Stimulated activated CD4-positive, alpha-beta T cell treated with anti-CD3 and anti-CD28 coated beads, Interleukin-15, amount 100 ng/mL, for 48 hours (primary cell): ENCODE results near the gene NUPR1.
"Not testable (repeated sequence)": the region's sequence is repeated elsewhere in the genome, so short reads cannot be mapped to it uniquely, and the experiment has no call there.

Experiments used
- DNase-seq, 2 donors: peaks; one replicate each; pipeline ENCODE4 v3.0.0-alpha.2; 2020; ENCODE audit warnings: low read depth in 2 of 2

The NUPR1 gene

DNA sequence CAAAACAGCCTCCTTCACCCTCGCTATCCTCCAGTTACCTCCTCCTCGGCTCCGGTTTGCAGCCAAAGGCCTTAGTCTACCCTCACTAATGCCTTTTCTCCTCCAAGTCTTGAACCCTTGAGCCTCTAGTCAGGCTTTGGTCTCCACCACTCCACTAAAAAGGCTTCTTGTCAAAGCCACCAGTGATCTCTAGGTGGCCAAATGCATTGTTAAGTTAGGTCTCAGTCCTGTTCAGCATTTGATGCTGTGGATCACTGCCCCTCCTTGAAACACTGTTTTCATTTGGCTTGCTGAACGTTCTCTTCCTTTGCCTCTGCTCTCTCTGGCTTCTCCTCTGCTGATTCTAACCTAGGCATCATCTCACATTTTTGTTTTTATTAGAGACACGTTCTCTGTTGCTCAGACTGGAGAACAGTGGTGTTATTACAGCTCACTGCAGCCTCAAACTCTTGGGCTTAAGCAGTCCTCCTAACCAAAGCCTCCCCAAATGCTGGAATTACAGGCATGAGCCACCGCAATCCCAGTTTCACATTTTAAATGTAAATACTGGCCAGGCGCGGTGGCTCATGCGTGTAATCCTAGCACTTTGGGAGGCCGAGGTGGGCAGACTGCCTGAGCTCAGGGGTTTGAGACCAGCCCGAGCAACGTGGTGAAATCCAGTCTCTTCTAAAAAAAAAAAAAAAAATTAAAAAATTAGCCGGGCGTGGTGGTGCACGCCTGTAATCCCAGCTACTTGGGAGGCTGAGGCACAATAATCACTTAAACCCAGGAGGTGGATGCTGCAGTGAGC lies 16.1 kb upstream of the NUPR1 start:
- DNase-seq = no peak

DNA sequence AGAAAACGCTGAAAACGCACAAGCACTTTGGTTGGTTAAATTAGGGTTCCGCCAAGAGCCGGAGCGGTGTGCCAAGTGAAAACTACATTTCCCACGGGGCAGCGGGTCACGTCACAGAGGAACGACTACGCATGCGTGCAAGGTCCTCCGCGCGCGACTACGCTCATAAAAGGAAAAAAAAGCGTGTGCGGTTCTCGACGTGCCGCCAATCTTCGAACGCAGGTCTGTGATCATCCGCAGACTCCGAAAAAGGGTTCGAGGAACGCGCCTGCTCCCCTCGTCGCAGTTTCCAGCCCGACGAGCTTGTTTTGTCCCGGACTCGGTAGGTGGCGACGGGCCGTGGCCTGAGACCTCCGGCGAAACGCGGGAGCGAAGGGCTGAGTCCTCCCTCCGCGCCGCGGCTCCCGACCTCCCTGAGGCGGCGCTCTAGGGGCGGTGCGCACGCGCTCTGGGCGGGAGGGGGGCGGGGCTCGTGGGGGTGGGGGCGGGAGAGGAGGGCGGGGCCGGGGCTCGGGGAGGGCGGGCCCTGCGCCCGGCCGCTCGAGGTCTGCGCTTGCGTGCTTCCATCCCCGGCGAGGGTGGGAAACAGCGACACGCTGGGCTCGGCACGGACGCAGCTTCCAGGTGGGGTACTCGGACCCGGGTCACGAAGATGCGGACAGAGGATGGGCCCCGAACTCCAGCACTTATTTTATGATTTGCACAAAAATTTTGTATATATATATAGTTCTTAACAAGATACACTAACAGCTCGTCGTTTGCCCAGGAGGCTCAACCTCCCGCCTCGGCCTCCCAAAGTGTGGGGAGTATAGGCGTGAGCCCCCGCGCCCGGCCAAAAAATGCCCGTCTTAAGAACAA lies 15.2 kb upstream of the NUPR1 start, which contains the start of gene SGF29:
Gene SGF29, plus strand, starts transcription at position 145 of the 858 bp plus-strand sequence. CDS start 27,150 bp downstream, outside the sequence.
- peak; percentile 88 to 89 for DNase-seq

DNA sequence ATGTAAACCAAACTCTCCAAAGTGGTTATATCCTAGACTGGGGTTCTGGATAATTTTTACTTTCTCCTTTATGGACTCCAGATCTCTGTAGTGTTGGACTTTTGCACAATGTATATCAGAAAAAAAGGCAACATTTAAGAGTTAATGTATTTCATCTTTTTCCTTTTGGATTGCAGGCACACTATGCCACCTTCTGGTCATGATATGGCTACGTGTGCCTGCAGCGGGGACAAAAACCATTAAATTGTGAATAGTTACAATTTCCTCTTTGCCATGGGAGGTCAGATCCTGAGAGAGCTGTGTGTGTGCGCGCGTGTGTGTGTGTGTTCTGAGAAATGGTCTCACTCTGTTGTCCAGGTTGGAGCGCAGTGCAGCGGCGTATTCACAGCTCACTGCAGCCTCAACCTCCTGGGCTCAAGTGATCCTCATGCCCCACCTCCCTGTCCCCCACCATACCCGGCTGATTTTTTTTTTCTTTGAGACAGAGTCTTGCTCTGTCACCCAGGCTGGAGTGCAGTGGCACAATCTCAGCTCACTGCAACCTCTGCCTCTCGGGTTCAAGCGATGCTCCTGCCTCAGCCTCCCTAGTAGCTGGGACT lies 10.6 kb upstream of the NUPR1 start:
- DNase-seq = no peak

DNA sequence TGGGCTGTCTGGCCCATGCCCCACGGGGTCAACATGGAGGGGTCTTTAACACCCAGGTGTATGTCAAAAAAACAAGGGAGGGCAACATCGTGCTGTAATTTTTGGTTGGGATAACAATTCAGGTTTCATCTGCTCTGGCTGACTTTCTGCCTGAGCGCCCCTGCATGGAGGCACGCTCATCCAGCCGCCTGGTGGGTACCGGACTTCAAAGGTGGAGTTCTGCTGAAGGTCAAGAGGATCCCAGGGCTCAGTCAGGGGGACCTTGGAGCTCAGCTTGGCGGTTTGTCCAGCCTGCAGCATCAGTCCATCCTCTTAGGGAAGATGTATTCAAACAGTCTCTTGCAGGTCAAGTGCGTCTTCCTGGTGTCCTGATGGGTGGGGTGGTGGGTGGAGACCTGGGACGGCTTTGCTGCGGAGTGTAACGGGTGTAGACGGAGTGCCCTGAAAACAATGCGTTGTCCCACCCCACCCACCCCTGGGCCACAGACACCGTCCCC lies 9.6 kb upstream of the NUPR1 start:
- DNase-seq = no peak

DNA sequence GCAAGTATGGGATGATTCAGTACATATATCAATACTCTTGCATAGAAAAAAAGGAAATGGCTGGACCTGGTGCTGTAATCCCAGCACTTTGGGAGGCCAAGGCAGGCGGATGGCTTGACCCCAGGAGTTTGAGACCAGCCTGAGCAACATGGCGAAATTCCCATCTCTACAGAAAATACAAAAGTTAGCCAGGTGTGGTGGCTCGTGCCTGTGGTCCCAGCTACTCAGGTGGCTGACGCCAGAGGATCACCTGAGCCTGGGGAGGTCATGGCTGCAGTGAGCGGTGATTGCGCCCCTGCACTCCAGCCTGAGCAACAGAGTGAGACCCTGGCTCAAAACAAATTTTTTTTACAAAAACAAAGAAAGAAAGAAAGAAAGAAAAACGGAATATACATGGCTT lies 7.9 kb upstream of the NUPR1 start:
- DNase-seq = no peak

DNA sequence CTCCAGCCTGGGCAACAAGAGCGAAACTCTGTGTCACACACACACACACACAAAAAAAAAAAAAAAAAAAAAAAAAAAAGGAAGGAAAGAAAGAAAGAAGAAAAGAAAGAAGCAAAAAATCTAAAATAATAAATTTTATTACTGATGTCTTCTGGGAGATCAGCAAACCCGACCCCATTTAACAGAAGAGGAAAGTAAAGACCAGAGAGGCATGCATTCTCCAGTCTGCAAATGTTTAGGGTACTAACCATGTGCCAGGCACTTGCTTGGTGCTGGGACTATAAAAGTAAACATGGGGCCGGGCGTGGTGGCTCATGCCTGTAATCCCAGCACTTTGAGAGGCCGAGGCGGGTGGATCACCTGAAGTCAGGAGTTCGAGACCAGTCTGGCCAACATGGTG lies 7.2 kb upstream of the NUPR1 start:
- DNase-seq = not testable (repeated sequence)

DNA sequence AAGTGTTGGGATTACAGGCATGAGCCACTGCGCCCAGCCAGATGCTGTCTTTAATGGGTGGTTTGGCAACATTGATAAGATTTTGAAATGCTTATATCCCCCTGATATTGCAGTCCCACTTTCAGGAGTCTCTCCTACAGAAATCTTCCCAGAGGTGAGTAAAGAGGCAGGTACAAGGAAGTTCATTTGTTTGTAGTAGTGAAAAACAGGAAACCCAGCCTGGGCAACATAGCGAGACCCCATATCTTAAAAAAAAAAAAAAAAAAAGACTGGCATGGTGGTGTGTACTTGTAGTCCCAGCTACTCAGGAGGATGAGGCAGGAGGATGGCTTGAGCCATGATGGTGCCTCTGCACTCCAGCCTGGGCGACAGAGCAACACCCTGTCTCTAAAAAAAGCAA lies 6.2 kb upstream of the NUPR1 start:
- no peak for DNase-seq

DNA sequence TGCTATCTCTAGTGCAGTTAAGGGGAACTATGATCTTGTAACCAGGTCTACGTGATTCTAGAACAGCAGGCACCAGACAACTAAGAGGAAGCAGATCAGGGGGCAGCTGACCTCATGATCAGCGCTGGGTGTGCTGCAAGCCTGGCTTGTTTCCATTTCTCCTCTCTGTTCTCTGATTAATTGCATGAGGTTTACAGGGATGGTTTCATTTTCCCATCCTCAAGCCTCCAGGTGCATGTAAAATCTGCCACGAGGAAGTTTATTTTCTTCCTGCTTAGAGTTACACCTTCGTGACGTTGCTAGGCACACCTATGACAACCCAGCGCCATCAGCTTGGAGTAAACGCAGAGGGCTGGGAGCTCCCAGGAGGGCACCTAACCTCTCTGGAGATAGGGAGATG lies 4.3 kb upstream of the NUPR1 start:
- DNase-seq = no peak

DNA sequence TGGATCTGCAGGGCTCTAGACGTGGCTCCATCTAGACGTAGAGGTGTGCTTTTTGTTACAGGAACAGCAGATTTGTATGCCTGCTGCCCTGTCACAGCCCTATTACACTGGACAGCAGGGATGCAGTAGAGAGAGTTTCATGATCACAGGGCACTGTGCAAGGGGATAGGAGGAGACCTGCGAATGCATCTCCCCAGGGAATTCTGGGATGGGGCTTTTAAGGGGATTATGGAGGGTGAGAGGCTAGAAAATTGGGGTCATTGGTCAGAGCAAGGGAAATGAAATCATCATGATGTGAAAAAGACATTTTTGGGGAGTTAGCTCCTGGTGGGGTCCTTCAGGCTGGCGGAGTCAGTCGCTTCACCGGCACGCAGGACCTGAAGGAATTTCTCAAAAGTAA lies 3.9 kb upstream of the NUPR1 start:
- no peak for DNase-seq

DNA sequence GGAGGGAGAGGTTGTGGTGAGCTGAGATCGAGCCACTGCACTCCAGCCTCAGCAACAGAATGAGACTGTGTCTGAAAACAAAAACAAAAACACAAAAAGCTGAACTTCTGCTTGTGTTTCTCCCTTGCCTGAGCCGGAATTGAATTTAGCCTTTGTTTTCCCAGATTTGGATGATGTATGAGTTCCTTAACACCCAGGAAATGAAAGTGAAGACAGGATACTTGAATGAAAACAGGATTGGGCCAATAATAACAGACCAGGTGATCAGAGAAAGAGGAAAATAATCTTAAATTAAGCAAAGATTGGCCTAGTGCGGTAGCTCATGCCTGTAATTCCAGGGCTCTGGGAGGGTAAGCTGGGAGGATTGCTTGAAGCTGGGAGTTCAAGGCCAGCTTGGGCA lies 1.6 kb upstream of the NUPR1 start:
- DNase-seq = no peak

DNA sequence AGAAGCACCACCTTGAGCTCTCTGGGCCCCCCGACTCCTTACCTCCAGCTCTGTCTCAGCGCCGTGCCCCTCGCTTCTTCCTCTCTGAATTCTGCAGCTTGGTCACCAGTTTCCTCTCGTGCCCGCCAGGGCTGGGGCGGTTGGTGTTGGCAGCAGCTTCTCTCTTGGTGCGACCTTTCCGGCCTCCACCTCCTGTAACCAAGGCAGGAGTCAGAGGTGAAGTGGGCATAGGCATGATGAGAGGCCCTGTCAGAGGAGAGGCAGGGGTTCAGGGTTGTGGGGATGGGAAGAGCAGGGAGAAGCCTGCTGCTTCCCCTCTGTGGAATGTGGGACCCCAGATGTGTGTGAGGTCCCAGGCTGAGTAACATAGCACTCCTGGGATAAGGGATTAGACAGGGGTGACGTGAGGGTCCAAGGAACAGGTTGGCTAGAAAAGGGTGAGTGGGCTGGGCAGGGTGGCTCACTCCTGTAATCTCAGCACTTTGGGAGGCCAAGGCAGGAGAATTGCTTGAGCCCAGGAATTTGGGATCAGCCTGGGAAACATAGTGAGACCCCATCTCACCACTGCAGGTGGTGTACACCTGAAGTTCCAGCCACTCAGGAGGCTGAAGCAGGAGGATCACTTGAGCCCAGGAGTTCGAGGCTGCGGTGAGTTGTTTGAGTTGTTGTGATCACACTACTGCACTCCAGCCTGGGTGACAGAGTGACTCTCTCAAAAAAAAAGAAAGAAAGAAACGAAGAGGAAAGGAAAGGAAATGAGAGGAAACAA lies 626 bp downstream of the NUPR1 start:
- no peak for DNase-seq

DNA sequence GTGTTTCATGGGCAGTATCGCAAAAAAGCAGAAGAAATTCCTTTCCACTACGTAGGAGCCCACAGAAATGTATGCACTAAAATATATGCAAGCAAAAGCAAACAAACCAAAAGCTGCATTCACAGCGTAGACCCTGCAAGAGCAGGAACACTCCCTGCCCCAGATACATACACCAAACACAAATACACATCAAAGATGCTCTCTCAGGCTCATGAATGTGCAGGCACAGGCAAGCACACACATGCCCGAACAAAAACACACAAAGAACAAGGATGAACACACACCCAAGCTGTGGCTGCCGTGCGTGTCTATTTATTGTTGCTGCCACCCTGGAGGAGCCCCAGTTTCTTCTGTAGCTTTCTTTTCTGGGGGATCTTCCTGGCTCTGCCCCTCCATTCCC lies 1.7 kb downstream of the NUPR1 start:
- DNase-seq = no peak

DNA sequence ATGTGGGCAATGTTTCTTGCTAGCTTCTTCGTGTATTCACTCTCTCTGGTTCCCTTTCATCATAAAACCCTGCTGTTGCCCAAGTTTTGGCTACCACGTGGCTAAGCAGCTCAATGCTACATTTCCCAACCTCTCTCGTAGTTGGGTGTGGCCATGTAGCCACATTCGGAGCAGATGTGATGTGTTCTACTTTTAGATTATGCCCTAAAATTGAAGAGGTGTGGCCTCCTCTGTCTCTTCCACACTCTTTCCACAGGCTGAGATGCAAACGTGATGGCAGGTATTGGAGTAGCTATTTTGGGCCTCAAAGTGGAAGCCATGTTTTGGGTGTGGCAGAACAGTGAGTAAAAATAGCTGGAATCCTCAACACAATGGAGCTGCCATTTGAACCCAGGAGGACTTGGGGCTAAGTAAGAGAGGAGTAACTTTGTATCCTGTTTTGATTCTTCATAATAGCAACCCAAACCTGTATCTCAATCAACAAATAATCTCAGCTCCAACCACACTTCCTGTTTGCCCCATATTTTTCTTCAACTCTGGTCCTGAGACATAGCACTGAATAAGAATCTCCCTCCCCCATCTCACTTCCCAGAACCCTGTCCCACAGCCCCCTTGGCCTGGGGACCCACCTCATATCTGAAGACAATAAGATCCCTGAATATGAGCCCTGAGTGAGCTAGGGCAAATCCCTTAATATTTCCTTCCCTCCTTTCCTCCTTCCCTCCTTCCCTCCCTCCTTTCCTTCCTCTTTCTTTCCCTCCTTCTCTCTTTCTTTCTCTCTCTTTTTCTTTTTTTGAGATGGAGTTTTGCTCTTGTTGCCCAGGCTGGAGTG lies 4.0 kb downstream of the NUPR1 start:
- no peak for DNase-seq

DNA sequence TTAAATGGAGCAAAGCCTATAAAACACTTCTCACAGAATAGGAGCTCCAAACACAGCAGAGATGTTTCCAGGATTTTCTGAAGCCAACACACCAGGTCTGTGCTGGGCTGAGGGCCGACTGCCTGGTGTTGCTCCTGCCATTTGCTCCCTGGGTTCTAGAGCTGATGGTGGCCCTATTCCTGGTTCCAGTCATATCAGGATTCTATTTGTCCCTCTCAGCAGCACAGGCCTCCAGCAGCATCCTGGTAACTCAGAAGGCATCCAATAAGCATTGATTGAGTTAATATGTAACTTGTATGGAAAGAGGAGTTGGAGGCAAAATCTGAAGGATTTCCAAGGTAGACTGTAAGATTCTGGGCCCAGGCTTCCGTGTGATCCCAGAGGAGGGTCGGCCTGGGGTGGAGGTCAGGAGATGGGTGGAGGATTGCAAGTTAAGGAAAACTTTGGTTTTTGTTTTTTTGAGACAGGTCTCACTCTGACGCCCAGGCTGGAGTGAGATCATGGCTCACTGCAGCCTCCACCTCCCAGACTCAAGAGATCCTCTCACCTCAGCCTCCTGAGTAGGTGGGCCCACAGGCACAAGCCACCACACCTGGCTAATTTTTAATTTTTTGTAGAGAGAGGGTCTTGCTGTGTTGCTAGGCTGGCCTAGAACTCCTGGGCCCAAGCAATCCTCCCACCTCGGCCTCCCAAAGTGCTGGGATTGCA lies 5.7 kb downstream of the NUPR1 start:
- no peak for DNase-seq

DNA sequence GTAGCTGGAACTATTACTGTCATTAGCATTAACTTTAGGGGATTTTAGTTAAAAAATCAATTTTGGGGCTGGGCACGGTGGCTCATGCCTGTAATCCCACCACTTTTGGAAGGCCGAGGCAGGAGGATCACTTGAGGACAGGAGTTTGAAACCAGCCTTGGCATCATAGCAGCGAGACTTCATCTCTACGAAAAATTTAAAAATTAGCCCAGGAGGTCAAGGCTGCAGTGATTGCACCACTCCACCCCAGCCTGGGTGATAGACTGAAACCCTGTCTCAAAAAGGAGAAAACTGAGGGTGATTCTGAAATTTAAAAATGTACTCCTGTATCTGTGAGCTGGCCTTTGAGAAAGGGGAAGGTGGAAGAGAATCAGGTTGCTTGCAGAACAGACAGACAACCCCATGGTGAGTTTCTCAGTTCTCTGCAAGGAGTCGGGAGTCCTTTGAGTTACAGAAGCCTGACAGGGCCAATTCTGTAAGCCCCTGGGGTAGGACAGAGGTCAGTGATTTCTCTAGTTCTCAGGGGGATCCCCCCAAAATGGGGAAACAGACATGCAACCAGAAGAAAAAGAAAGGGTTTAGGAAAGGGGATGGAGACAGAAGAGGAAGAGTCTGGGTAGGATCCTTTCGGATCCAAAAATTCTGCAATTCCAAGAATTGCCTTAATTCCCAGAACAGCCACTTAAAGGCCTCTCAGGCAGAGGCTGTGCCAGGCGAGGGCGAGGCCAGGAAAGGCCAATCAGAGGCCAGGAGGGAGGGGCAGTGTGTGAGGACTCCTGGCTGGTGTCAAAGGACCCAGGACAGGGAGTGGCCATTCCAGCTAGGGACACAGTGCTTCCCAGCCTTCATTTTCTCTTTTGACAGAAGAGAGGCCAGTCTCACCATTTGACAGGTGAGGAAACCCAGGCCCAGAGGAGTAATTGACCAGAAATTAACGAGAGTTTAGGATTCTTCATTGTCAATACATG lies 6.7 kb downstream of the NUPR1 start:
- DNase-seq = no peak

DNA sequence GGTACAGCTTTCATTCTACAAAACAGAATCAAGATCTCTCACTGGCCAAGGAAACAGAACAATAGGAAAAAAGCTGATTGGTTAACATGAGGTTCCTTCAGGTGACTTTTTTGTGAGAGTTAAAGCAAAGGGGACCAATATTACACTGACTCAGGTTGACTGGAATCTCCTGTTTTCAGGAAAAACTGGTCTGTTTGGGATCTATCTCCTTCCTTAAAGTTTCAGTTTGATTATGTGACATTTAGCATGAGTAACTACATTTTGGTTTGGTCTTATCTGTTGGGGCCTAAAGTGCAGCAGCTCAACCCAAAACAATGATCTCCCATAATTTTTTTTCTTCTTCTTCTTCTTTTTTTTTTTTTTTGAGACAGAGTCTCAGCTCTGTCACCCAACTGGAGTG lies 9.7 kb downstream of the NUPR1 start:
- no peak for DNase-seq

DNA sequence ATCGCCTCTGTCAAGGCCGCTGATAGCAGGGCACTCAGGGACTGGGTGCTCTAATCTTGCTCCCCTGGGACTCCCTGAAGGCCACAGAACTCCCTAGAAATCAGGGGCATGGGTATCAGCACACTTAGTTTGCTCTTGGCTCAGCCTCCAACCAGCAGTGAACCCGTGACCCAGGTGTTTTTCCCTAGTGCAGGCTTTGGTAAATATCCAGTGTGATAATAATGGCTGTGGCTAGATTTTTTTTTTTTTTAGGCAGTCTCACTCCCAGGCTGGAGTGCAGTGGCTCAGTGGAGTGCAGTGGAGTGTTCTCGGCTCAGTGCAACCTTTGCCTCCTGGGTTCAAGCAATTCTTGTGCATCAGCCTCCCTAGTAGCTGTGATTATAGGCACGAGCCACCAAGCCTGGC lies 10.3 kb downstream of the NUPR1 start:
- no peak for DNase-seq

DNA sequence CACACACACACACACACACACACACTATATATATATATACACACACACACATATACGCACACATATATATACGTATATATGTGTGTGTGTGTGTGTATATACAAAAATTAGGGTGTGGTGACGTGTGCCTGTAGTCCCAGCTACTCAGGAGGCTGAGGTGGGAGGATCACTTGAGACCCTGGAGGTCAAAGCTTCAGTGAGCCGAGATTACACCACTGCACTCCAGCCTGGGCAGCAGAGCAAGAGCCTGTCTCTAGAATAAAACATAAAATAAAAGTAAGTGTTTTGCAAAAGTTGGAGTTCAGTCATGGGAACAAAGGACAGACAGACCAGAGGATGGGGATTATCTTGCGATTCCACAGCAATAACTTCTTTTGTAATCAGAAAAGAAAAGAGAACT lies 10.8 kb downstream of the NUPR1 start:
- no peak for DNase-seq
